ENCODE results near the gene TXNDC17.
"Not testable (repeated sequence)": the region's sequence is repeated elsewhere in the genome, so short reads cannot be mapped to it uniquely, and the experiment has no call there.

Gene TXNDC17

DNA sequence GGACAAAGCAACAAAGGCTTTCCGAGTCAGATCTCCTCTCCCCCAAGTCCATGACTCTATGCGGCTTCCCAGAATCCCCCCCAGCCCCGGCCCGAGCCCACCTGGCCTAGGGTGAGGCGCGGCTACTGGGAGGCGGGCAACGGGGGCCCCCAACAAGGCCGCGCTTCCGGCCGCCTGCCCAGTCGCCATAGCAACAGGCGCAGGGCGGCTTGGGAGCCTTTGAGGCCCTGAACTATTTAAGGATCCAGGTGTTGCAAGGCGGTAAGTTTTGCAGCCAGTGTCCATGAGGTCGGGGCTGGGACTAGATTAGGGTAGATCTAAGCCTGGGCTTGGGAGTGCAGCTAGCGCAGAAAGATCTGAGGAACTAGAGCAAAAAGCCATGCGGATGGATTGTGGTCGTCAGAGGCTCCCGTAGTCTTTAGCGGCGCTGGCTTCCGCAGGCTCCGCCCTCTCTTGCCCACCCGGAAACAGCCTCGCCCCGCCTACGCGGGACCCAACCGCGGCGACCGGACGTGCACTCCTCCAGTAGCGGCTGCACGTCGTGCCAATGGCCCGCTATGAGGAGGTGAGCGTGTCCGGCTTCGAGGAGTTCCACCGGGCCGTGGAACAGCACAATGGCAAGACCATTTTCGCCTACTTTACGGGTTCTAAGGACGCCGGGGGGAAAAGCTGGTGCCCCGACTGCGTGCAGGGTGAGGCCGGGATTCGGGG lies at the start of gene TXNDC17, which contains the start of gene KIAA0753:
Gene TXNDC17, plus strand, starts transcription at position 525 of the 711 bp plus-strand sequence. Its CDS starts 23 bp downstream, at position 548.
Gene KIAA0753, minus strand, starts transcription at position 176 of the 711 bp plus-strand sequence. CDS start 5,608 bp downstream, outside the sequence.
- peak; percentile 85 for DNase-seq (ENCODE audit: extremely low spot score)
- peak; percentile 81 for TF ChIP-seq L3MBTL2 (conservative IDR thresholded peaks at IDR 0.05)
- TF ChIP-seq HDGF (IDR thresholded peaks at IDR 0.05; ENCODE audit: borderline replicate concordance) = no peak
- no peak for TF ChIP-seq NFRKB (IDR thresholded peaks at IDR 0.05)
- TF ChIP-seq FOXM1 (IDR thresholded peaks at IDR 0.05; ENCODE audit: borderline replicate concordance) = no peak; the same call in 1 of the 2 replicates
- TF ChIP-seq TARDBP (IDR thresholded peaks at IDR 0.05) = no peak
- TF ChIP-seq LEF1 (IDR thresholded peaks at IDR 0.05; ENCODE audit: borderline replicate concordance) = no peak
- TF ChIP-seq SP1 (IDR thresholded peaks at IDR 0.05) = no peak
- peak; percentile 83 for TF ChIP-seq ELF4 (IDR thresholded peaks at IDR 0.05)
- no peak for TF ChIP-seq SUZ12 (IDR thresholded peaks at IDR 0.05)
- TF ChIP-seq BHLHE40 (IDR thresholded peaks at IDR 0.05; ENCODE audit: borderline replicate concordance) = no peak
- TF ChIP-seq, protein P1, sequence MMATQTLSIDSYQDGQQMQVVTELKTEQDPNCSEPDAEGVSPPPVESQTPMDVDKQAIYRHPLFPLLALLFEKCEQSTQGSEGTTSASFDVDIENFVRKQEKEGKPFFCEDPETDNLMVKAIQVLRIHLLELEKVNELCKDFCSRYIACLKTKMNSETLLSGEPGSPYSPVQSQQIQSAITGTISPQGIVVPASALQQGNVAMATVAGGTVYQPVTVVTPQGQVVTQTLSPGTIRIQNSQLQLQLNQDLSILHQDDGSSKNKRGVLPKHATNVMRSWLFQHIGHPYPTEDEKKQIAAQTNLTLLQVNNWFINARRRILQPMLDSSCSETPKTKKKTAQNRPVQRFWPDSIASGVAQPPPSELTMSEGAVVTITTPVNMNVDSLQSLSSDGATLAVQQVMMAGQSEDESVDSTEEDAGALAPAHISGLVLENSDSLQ (IDR thresholded peaks at IDR 0.05) = no peak
- TF ChIP-seq ZNF384 (IDR thresholded peaks at IDR 0.05) = no peak
- TF ChIP-seq FOXK2 (IDR thresholded peaks at IDR 0.05) = no peak
- no peak for TF ChIP-seq ARNT (IDR thresholded peaks at IDR 0.05)
- POLR2A ChIA-PET = interaction anchor here (1.7 to 2.2 kb wide), 3 partner anchors 9 to 13 kb away, joined by 3 to 12 read pairs (median 8); partner anchors contain the start of genes C17orf100 and MED31
- CTCF ChIA-PET = no interaction called here

DNA sequence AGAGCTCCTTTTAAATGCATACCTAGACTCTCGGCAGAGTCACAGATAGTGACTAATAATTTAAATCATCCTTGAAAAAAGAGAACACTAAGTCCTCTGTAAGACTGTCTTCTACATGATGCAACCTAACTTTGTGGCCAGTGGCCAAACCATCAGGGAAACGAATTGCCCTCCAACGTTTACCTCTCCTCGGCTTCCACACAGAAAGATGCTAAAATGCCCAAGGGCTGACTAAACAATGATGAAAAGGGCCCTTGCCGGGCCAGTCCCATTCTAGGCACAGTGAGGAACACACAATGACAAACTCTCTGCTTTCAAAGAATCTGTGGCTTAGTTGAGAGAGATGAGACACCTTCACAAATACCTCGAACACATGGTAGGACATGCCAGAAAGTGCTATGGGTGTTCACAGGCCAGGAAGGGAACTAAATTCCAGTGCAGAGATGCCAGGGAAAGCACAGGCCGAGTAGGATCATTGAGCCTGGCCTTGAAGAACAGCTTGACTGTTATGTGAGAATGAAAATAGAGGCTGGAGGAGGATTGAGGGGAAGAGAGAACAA lies 49.2 kb upstream of the TXNDC17 start:
- no peak for DNase-seq (ENCODE audit: extremely low spot score)
- CTCF ChIA-PET = no interaction called here
- TF ChIP-seq ARNT (IDR thresholded peaks at IDR 0.05) (no peak), HDGF (IDR thresholded peaks at IDR 0.05; ENCODE audit: borderline replicate concordance) (no peak), SUZ12 (IDR thresholded peaks at IDR 0.05) (no peak), ZNF384 (IDR thresholded peaks at IDR 0.05) (no peak), ELF4 (IDR thresholded peaks at IDR 0.05) (no peak), FOXK2 (IDR thresholded peaks at IDR 0.05) (no peak), LEF1 (IDR thresholded peaks at IDR 0.05; ENCODE audit: borderline replicate concordance) (no peak), CTBP1 (IDR thresholded peaks at IDR 0.05; ENCODE audit: borderline replicate concordance) (no peak), SP1 (IDR thresholded peaks at IDR 0.05) (no peak), FOXM1 (IDR thresholded peaks at IDR 0.05; ENCODE audit: borderline replicate concordance) (no peak), BHLHE40 (IDR thresholded peaks at IDR 0.05; ENCODE audit: borderline replicate concordance) (no peak), TARDBP (IDR thresholded peaks at IDR 0.05) (no peak), NFRKB (IDR thresholded peaks at IDR 0.05) (no peak), L3MBTL2 (conservative IDR thresholded peaks at IDR 0.05) (no peak)
- TF ChIP-seq, protein P1 (IDR thresholded peaks at IDR 0.05) = no peak
- POLR2A ChIA-PET = no interaction called here

DNA sequence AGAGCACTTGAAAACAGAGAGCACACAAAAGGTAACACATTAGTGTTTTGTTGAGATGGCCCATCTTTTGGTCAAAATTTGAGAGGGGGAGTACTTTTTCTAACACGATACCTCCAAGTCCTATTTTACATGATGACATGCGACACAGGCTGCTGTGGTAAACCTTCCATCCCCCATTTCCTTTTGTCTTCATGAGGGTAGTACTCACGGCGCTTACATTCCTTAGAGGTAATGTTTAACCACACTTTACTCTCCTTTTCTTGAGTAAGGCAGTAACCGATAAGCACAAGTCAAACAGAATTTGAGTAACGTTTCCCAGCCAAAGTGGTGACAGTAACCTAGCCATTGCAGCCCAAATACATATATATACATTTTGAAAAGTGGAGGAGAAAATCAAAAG lies 48.7 kb upstream of the TXNDC17 start:
- DNase-seq (ENCODE audit: extremely low spot score) = no peak
- ChIA-PET CTCF (no interaction called here), POLR2A (no interaction called here)
- no peak for TF ChIP-seq SP1 (IDR thresholded peaks at IDR 0.05)
- TF ChIP-seq FOXK2 (IDR thresholded peaks at IDR 0.05) = no peak
- no peak for TF ChIP-seq LEF1 (IDR thresholded peaks at IDR 0.05; ENCODE audit: borderline replicate concordance)
- no peak for TF ChIP-seq FOXM1 (IDR thresholded peaks at IDR 0.05; ENCODE audit: borderline replicate concordance)
- TF ChIP-seq HDGF (IDR thresholded peaks at IDR 0.05; ENCODE audit: borderline replicate concordance) = no peak
- TF ChIP-seq ZNF384 (IDR thresholded peaks at IDR 0.05) = no peak
- no peak for TF ChIP-seq L3MBTL2 (conservative IDR thresholded peaks at IDR 0.05)
- TF ChIP-seq FOXA1 (IDR thresholded peaks at IDR 0.05) = no peak
- TF ChIP-seq CTBP1 (IDR thresholded peaks at IDR 0.05; ENCODE audit: borderline replicate concordance) = no peak

DNA sequence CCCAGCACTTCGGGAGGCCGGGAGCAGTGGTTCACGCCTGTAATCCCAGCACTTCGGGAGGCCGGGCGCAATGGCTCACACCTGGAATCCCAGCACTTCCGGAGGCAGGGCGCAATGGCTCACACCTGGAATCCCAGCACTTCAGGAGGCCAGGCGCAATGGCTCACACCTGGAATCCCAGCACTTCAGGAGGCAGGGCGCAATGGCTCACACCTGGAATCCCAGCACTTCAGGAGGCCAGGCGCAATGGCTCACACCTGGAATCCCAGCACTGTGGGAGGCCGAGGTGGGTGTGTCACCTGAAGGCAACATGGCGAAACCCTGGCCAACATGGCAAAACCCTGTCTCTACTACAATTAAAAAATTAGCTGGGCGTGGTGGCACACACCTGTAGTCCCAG lies 47.5 kb upstream of the TXNDC17 start:
- POLR2A ChIA-PET; CTCF ChIA-PET; DNase-seq (ENCODE audit: extremely low spot score): not testable (repeated sequence)

DNA sequence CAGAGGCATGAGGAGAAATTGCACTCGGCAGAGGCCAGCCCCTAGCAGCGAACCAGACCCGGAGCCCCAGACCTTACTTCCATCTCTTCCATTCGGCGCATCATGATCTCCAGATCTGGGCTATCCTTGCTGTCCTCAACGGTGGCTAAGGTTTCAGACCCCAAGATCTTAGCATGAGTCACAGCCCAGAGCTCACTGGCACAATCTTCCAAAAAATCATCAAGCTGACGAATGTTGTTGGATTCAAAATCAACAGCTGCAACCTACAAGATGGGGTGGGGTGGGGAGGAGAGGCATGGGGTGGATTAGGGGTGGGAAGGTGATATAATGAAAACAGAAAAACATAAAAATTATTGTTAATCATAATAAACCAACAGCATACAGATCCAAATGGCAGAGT lies 44.8 kb upstream of the TXNDC17 start:
- CTCF ChIA-PET = no interaction called here
- no peak for DNase-seq (ENCODE audit: extremely low spot score)

DNA sequence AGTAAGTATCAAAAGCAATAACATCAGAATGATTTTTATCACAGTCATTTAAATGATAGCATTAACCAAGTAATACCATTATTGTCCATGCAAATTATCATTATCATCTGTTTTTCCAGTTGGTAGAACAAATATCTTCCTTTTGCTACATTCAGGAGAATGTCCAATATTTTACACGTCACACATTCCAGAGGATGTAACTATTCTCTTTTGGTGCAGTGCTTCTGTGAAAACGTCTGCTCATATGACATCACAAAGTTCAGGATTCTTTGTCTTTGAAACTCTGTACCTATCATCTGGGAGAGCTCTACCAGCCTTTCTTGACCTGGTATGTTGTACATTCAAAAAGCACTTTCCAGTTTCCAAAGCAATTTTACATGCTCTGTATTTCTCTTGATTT lies 44.3 kb upstream of the TXNDC17 start:
- ChIA-PET POLR2A (no interaction called here), CTCF (no interaction called here)
- TF ChIP-seq L3MBTL2 (conservative IDR thresholded peaks at IDR 0.05) (no peak), CTBP1 (IDR thresholded peaks at IDR 0.05; ENCODE audit: borderline replicate concordance) (no peak), ELF4 (IDR thresholded peaks at IDR 0.05) (no peak), TARDBP (IDR thresholded peaks at IDR 0.05) (no peak), SP1 (IDR thresholded peaks at IDR 0.05) (no peak), SUZ12 (IDR thresholded peaks at IDR 0.05) (no peak), NFRKB (IDR thresholded peaks at IDR 0.05) (no peak), LEF1 (IDR thresholded peaks at IDR 0.05; ENCODE audit: borderline replicate concordance) (no peak), BHLHE40 (IDR thresholded peaks at IDR 0.05; ENCODE audit: borderline replicate concordance) (no peak), HDGF (IDR thresholded peaks at IDR 0.05; ENCODE audit: borderline replicate concordance) (no peak), FOXK2 (IDR thresholded peaks at IDR 0.05) (no peak), ARNT (IDR thresholded peaks at IDR 0.05) (no peak)
- TF ChIP-seq, protein P1 (IDR thresholded peaks at IDR 0.05) = no peak
- no peak for DNase-seq (ENCODE audit: extremely low spot score)

More for the DNA sequence above, 44.8 kb upstream of the TXNDC17 start:
- POLR2A ChIA-PET = no interaction called here
- TF ChIP-seq FOXK2 (IDR thresholded peaks at IDR 0.05) (no peak), L3MBTL2 (conservative IDR thresholded peaks at IDR 0.05) (no peak), BHLHE40 (IDR thresholded peaks at IDR 0.05; ENCODE audit: borderline replicate concordance) (no peak), ZNF384 (IDR thresholded peaks at IDR 0.05) (no peak), FOXA1 (IDR thresholded peaks at IDR 0.05) (no peak)
